ENCODE results near the gene KANTR. TPM values are rescaled to one million over a fixed set of nuclear protein-coding genes. Genes with fewer than 3 reads are reported as not detected.
"Not testable (repeated sequence)": the region's sequence is repeated elsewhere in the genome, so short reads cannot be mapped to it uniquely, and the experiment has no call there.

KANTR gene
- total and polyA plus RNA-seq, 12 donors = 3.6 to 27.8 (median 9.3) TPM

- intact Hi-C loops (cut with DNase I) = no loop called here
- H3K4me1 ChIP-seq (replicated peaks in 1 of 2) = no peaks in the 10 kb centered on the region
- TF ChIP-seq POLR2A (IDR thresholded peaks at IDR 0.05) = no peak
- TF ChIP-seq, protein P1, sequence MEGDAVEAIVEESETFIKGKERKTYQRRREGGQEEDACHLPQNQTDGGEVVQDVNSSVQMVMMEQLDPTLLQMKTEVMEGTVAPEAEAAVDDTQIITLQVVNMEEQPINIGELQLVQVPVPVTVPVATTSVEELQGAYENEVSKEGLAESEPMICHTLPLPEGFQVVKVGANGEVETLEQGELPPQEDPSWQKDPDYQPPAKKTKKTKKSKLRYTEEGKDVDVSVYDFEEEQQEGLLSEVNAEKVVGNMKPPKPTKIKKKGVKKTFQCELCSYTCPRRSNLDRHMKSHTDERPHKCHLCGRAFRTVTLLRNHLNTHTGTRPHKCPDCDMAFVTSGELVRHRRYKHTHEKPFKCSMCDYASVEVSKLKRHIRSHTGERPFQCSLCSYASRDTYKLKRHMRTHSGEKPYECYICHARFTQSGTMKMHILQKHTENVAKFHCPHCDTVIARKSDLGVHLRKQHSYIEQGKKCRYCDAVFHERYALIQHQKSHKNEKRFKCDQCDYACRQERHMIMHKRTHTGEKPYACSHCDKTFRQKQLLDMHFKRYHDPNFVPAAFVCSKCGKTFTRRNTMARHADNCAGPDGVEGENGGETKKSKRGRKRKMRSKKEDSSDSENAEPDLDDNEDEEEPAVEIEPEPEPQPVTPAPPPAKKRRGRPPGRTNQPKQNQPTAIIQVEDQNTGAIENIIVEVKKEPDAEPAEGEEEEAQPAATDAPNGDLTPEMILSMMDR (IDR thresholded peaks at IDR 0.05) = no peak
- DNase-seq = no peak
- H3K9me3 ChIP-seq (replicated peaks in 1 of 3) = no peaks in the 10 kb centered on the region
- H3K36me3 ChIP-seq (replicated peaks in 1 of 2) = no peaks in the 10 kb centered on the region
- H3K27ac ChIP-seq = no peak overlapping the region
- no peak overlapping the region for H3K4me3 ChIP-seq
- no peaks in the 10 kb centered on the region for H3K27me3 ChIP-seq
- WGBS, 4 donors = 78 to 96% (median 86%) methylated on average over 6 of the region's 6 CpGs
Measured at GRCh38 chrX:53160297-53160983, 66.5 kb downstream of the KANTR start.

DNA sequence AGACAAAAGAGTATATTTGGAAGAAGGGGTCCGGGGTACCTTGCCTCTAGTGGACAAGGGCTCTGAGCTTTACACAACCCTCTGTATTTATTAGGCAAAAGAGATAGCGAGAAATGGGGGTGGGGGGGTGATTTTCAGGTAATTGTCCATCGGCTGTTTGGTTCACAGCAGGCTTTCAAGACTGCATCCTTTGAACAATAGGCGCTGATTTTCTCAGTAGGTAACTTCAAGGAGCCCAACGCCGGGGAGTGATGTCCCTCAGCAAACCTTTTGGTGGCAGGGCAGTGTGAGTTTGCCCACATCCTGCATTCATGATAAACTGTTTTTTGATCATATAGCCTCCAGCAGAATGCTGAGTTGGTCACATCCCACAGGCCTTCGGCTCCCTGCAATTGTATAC is 69.5 kb downstream of the KANTR start:
- no peaks in the 10 kb centered on the region for H3K4me1 ChIP-seq (replicated peaks in 1 of 2)
- intact Hi-C loops (cut with DNase I) = no loop called here
- no peaks in the 10 kb centered on the region for H3K27me3 ChIP-seq
- no peak overlapping the region for H3K4me3 ChIP-seq
- H3K9me3 ChIP-seq (replicated peaks in 1 of 3) = no peaks in the 10 kb centered on the region
- H3K36me3 ChIP-seq (replicated peaks in 1 of 2) = no peaks in the 10 kb centered on the region
- 56 to 98% (median 79%) methylated on average over 5 to 7 of the region's 7 CpGs for WGBS, 4 donors
- TF ChIP-seq, protein P1 (IDR thresholded peaks at IDR 0.05) = no peak
- TF ChIP-seq POLR2A (IDR thresholded peaks at IDR 0.05) = no peak
- no peak for DNase-seq
- no peak overlapping the region for H3K27ac ChIP-seq

DNA sequence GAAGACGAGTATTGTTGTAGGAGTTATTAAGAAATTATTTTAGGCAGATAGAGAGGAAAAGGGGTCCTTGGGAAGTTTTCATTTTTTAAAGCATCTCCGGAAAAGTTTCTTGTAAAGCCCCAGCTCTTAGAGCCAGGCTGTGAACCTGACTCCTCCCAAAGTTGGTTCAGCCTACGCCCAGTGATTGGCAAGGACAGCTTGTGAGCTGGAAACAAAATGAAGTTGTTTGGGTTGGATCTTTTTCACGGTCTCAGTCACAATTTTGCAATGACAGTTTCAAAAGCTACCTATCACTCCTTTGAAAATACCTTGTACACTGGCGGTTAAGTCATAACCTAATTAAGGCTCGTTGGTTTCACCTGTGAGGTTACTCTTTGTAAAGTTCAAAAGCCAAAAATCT is 70.6 kb downstream of the KANTR start:
- 67 to 78% (median 75%) methylated on average over 6 of the region's 6 CpGs for WGBS, 4 donors
- intact Hi-C loops (cut with DNase I) = not testable (repeated sequence)

GRCh38 chrX:53166103-53166502 is 72.2 kb downstream of the KANTR start:
- 85 to 100% (median 88%) methylated on average over 3 of the region's 3 CpGs for WGBS, 4 donors
- no peak for DNase-seq
- Histone ChIP-seq H3K9me3 (replicated peaks in 1 of 3) (no peaks in the 10 kb centered on the region), H3K4me3 (no peak overlapping the region), H3K27ac (no peak overlapping the region), H3K27me3 (no peaks in the 10 kb centered on the region), H3K4me1 (replicated peaks in 1 of 2) (no peaks in the 10 kb centered on the region), H3K36me3 (replicated peaks in 1 of 2) (no peaks in the 10 kb centered on the region)
- intact Hi-C loops (cut with DNase I) = no loop called here
- TF ChIP-seq, protein P1 (IDR thresholded peaks at IDR 0.05) = no peak
- no peak for TF ChIP-seq POLR2A (IDR thresholded peaks at IDR 0.05)

More for the DNA sequence above, 70.6 kb downstream of the KANTR start:
- not testable (repeated sequence) for H3K27ac ChIP-seq; DNase-seq; H3K4me1 ChIP-seq (replicated peaks in 1 of 2); H3K36me3 ChIP-seq (replicated peaks in 1 of 2); H3K4me3 ChIP-seq; H3K27me3 ChIP-seq; H3K9me3 ChIP-seq (replicated peaks in 1 of 3)

DNA sequence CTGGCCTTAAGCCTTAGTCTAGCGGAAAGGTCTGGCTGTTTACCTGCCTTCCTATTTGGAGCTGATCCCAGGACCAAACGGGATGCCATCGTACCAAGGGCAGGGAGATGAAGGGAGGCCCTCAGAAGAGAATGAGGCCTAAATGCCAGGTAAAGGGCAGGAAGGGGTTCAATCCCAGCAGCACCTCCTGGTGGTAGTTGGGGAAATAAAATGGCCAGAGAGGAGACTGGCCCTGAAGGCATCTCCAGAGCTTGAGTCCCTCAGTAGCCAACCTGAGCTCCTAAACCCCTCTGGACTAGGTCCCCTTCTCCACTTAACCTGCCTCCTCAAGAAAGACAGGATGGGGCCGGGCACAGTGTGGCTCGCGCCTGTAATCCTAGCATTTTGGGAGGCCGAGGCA is 77.4 kb downstream of the KANTR start:
- no peaks in the 10 kb centered on the region for H3K4me1 ChIP-seq (replicated peaks in 1 of 2)
- intact Hi-C loops (cut with DNase I) = no loop called here
- DNase-seq = no peak
- no peaks in the 10 kb centered on the region for H3K27me3 ChIP-seq
- no peak overlapping the region for H3K4me3 ChIP-seq
- TF ChIP-seq, protein P1 (IDR thresholded peaks at IDR 0.05) = no peak
- no peak for TF ChIP-seq POLR2A (IDR thresholded peaks at IDR 0.05)
- 90 to 98% (median 94%) methylated on average over 6 to 7 of the region's 7 CpGs for WGBS, 4 donors
- no peak overlapping the region for H3K27ac ChIP-seq
- no peaks in the 10 kb centered on the region for H3K9me3 ChIP-seq (replicated peaks in 1 of 3)
- no peaks in the 10 kb centered on the region for H3K36me3 ChIP-seq (replicated peaks in 1 of 2)
